ENCODE results near the gene MBD1. TPM values are rescaled to one million over a fixed set of nuclear protein-coding genes. Genes with fewer than 3 reads are reported as not detected.

MBD1 gene
- total RNA-seq, 1 donor from 2014 or later, result 127 TPM

- TF ChIP-seq CTCF (IDR thresholded peaks at IDR 0.05; ENCODE audit: insufficient read depth, low read length, severe bottlenecking), result peak; percentile 55
- DNase-seq (ENCODE audit: low read depth), result peak; percentile 98
- Histone ChIP-seq H3K36me3 (ENCODE audit: control insufficient read depth, insufficient read depth, low read length) (peaks cover 16% of the 10 kb centered on the region), H3K27me3 (ENCODE audit: control insufficient read depth, insufficient read depth, low read length) (no peaks in the 10 kb centered on the region), H3K4me3 (ENCODE audit: low read depth, low read length) (peak within 1 kb of the TSS; percentile 75)
- FAIRE-seq, result peak; percentile 92
Measured at GRCh38 chr18:50287441-50288347, 6.4 kb upstream of the MBD1 start, which contains the start of gene CXXC1. Gene CXXC1, minus strand, starts transcription at chr18:50287692. Its CDS starts 103 bp downstream, at chr18:50287589.

GRCh38 chr18:50287028-50287440, 5.7 kb upstream of the MBD1 start:
- DNase-seq (ENCODE audit: low read depth) (no peak), FAIRE-seq (no peak)
- Histone ChIP-seq H3K4me3 (ENCODE audit: low read depth, low read length) (peak overlapping the region; percentile 75), H3K36me3 (ENCODE audit: control insufficient read depth, insufficient read depth, low read length) (peaks cover 20% of the 10 kb centered on the region), H3K27me3 (ENCODE audit: control insufficient read depth, insufficient read depth, low read length) (no peaks in the 10 kb centered on the region)
- no peak for TF ChIP-seq CTCF (IDR thresholded peaks at IDR 0.05; ENCODE audit: insufficient read depth, low read length, severe bottlenecking)

GRCh38 chr18:50286391-50287027, 5.2 kb upstream of the MBD1 start:
- Histone ChIP-seq H3K36me3 (ENCODE audit: control insufficient read depth, insufficient read depth, low read length) (peaks cover 20% of the 10 kb centered on the region), H3K4me3 (ENCODE audit: low read depth, low read length) (peak overlapping the region; percentile 75), H3K27me3 (ENCODE audit: control insufficient read depth, insufficient read depth, low read length) (no peaks in the 10 kb centered on the region)
- DNase-seq (ENCODE audit: low read depth) (peak; percentile 51), FAIRE-seq (no peak)
- TF ChIP-seq CTCF (IDR thresholded peaks at IDR 0.05; ENCODE audit: insufficient read depth, low read length, severe bottlenecking), result no peak

GRCh38 chr18:50285631-50286321, 4.5 kb upstream of the MBD1 start:
- H3K27me3 ChIP-seq (ENCODE audit: control insufficient read depth, insufficient read depth, low read length), result no peaks in the 10 kb centered on the region
- FAIRE-seq, result no peak
- H3K4me3 ChIP-seq (ENCODE audit: low read depth, low read length), result no peak overlapping the region
- no peak for DNase-seq (ENCODE audit: low read depth)
- TF ChIP-seq CTCF (IDR thresholded peaks at IDR 0.05; ENCODE audit: insufficient read depth, low read length, severe bottlenecking), result no peak
- H3K36me3 ChIP-seq (ENCODE audit: control insufficient read depth, insufficient read depth, low read length), result peaks cover 20% of the 10 kb centered on the region

GRCh38 chr18:50285071-50285470, 3.7 kb upstream of the MBD1 start:
- FAIRE-seq, result no peak
- TF ChIP-seq CTCF (IDR thresholded peaks at IDR 0.05; ENCODE audit: insufficient read depth, low read length, severe bottlenecking), result no peak
- no peak for DNase-seq (ENCODE audit: low read depth)
- no peak overlapping the region for H3K4me3 ChIP-seq (ENCODE audit: low read depth, low read length)
- H3K27me3 ChIP-seq (ENCODE audit: control insufficient read depth, insufficient read depth, low read length), result no peaks in the 10 kb centered on the region
- peaks cover 20% of the 10 kb centered on the region for H3K36me3 ChIP-seq (ENCODE audit: control insufficient read depth, insufficient read depth, low read length)

All from bronchial epithelial cell (primary cell).